WTC11 (cell line): ENCODE measurements around the gene HSD3B7. TPM values are rescaled to one million over a fixed set of nuclear protein-coding genes. Genes with fewer than 3 reads are reported as not detected.

Source experiments
- ATAC-seq: fragments of 200-7000 bp; cut with Tn5 transposase; 2 replicates; pipeline ENCODE4 v1.10.0; 2021; ENCODE audit warnings: mild to moderate bottlenecking, moderate library complexity
- CTCF ChIA-PET: fragments of 300-600 bp; sonication (Branson Sonifier 250); formaldehyde crosslinking; loops from one replicate; lab custom pipeline; 2021; ENCODE audit warnings: antibody characterized with exemption; lab: Charles Lee
- POLR2A ChIA-PET: fragments of 350-600 bp; sonication (Branson Sonifier 250); formaldehyde crosslinking; loops from one replicate; lab custom pipeline; 2021; ENCODE audit warnings: antibody characterized with exemption; lab: Charles Lee
- DNase-seq: peaks from one replicate; pipeline ENCODE4 v3.0.0; 2021; ENCODE audit warnings: low spot score
- H3K27ac Mint-ChIP-seq: 2 replicates; pipeline ENCODE4 v1.8.0; 2021; ENCODE audit warnings: mixed read lengths
- H3K27me3 Mint-ChIP-seq: 2 replicates; pipeline ENCODE4 v1.8.0; 2021; ENCODE audit warnings: low read depth, mild to moderate bottlenecking, moderate library complexity, mixed read lengths
- H3K36me3 Mint-ChIP-seq: 2 replicates; pipeline ENCODE4 v1.8.0; 2021; ENCODE audit warnings: mixed read lengths
- H3K4me1 Mint-ChIP-seq: 2 replicates; pipeline ENCODE4 v1.8.0; 2022; ENCODE audit warnings: mixed read lengths
- H3K4me3 Mint-ChIP-seq: 2 replicates; pipeline ENCODE4 v1.8.0; 2021; ENCODE audit warnings: mild to moderate bottlenecking, moderate library complexity, mixed read lengths
- H3K9me3 Mint-ChIP-seq: 2 replicates; pipeline ENCODE4 v1.8.0; 2021; ENCODE audit warnings: mixed read lengths
- ATF6 ChIP-seq: sonication (generic); formaldehyde crosslinking; IDR thresholded peaks from 2 replicates; pipeline ENCODE4 v1.8.1; 2023; ENCODE audit warnings: mild to moderate bottlenecking, missing genetic modification reagents
- E2F5 ChIP-seq: sonication (generic); formaldehyde crosslinking; IDR thresholded peaks from 2 replicates; pipeline ENCODE4 v1.8.1; 2022; ENCODE audit warnings: mild to moderate bottlenecking, moderate library complexity, missing genetic modification reagents
- IRF2 ChIP-seq: sonication (generic); formaldehyde crosslinking; IDR thresholded peaks from 2 replicates; pipeline ENCODE4 v1.8.0; 2022; ENCODE audit warnings: low read depth, missing genetic modification reagents, borderline replicate concordance
- JAZF1 ChIP-seq: fragments of 250-450 bp; sonication (Bioruptor Pico); IDR thresholded peaks from 2 replicates; pipeline ENCODE4 v1.9.0; 2021; ENCODE audit warnings: moderate library complexity, mild to moderate bottlenecking, inconsistent platforms
- MYBL2 ChIP-seq: sonication (generic); formaldehyde crosslinking; IDR thresholded peaks from 2 replicates; pipeline ENCODE4 v1.8.1; 2023; ENCODE audit warnings: mild to moderate bottlenecking, moderate library complexity, missing genetic modification reagents
- NFE2L1 ChIP-seq: sonication (generic); formaldehyde crosslinking; IDR thresholded peaks from 2 replicates; pipeline ENCODE4 v1.8.1; 2023; ENCODE audit warnings: missing genetic modification reagents
- NFYB ChIP-seq: sonication (generic); formaldehyde crosslinking; conservative IDR thresholded peaks from 2 replicates; pipeline ENCODE4 v1.8.0; 2022; ENCODE audit warnings: low read depth, missing genetic modification reagents
- NR2C2 ChIP-seq: sonication (generic); formaldehyde crosslinking; IDR thresholded peaks from 2 replicates; pipeline ENCODE4 v1.8.0; 2022; ENCODE audit warnings: mild to moderate bottlenecking, missing genetic modification reagents
- SMAD3 ChIP-seq: sonication (generic); formaldehyde crosslinking; IDR thresholded peaks from 2 replicates; pipeline ENCODE4 v1.8.0; 2022; ENCODE audit warnings: missing genetic modification reagents, mild to moderate bottlenecking, borderline replicate concordance
- TCF7 ChIP-seq: sonication (generic); formaldehyde crosslinking; IDR thresholded peaks from 2 replicates; pipeline ENCODE4 v1.8.0; 2022; ENCODE audit warnings: mild to moderate bottlenecking, low read depth, missing genetic modification reagents, moderate library complexity
- USF2 ChIP-seq: sonication (generic); formaldehyde crosslinking; IDR thresholded peaks from 2 replicates; pipeline ENCODE4 v1.8.1; 2023; ENCODE audit warnings: mild to moderate bottlenecking, missing genetic modification reagents, moderate library complexity
- ZBTB21 ChIP-seq: sonication (generic); formaldehyde crosslinking; IDR thresholded peaks from 2 replicates; pipeline ENCODE4 v1.8.1; 2023; ENCODE audit warnings: mild to moderate bottlenecking, missing genetic modification reagents, borderline replicate concordance
- ZBTB43 ChIP-seq: sonication (generic); formaldehyde crosslinking; IDR thresholded peaks from 2 replicates; pipeline ENCODE4 v1.8.1; 2023; ENCODE audit warnings: mild to moderate bottlenecking, missing genetic modification reagents
- total RNA-seq: library from RNA; stranded (reverse); gene quantifications from 3 replicates; pipeline ENCODE4 v1.2.3, GENCODE V29; 2021
- TF ChIP-seq, protein P1 (sequence below): sonication (generic); formaldehyde crosslinking; IDR thresholded peaks from 2 replicates; pipeline ENCODE4 v1.8.1; 2023; ENCODE audit warnings: mild to moderate bottlenecking, missing genetic modification reagents, moderate library complexity
- TF ChIP-seq, protein P2 (sequence below): fragments of 250-450 bp; sonication (Bioruptor Pico); IDR thresholded peaks from 2 replicates; pipeline ENCODE4 v1.9.0; 2021; ENCODE audit warnings: mild to moderate bottlenecking
- TF ChIP-seq, protein P3 (sequence below): sonication (generic); formaldehyde crosslinking; IDR thresholded peaks from 2 replicates; pipeline ENCODE4 v1.8.1; 2022; ENCODE audit warnings: low read depth, missing genetic modification reagents, borderline replicate concordance

HSD3B7 gene
- total RNA-seq, 1 experiment from 2014 or later, result 4.5 TPM

- CTCF ChIA-PET, result interaction anchor here (0.5 to 5.1 kb wide), 7 partner anchors 14 to 159 kb away, joined by 3 to 83 read pairs (median 4); partner anchors contain the start of gene STX1B
- no peak for ATAC-seq
- no peaks in the 10 kb centered on the region for H3K9me3 Mint-ChIP-seq
- POLR2A ChIA-PET, result interaction anchor here (0.6 to 2.2 kb wide), 3 partner anchors 61 to 476 kb away, joined by 3 to 4 read pairs (median 4); partner anchors contain the start of gene KAT8
- peaks cover 18% of the 10 kb centered on the region for H3K36me3 Mint-ChIP-seq
- DNase-seq, result no peak
- peaks cover 6% of the 10 kb centered on the region for H3K4me1 Mint-ChIP-seq
- H3K27ac Mint-ChIP-seq, result no peak overlapping the region
- TF ChIP-seq NR2C2 (CRISPR knock-in tag), result no peak
- no peak for TF ChIP-seq SMAD3 (CRISPR knock-in tag)
- TF ChIP-seq TCF7 (CRISPR knock-in tag), result no peak
- TF ChIP-seq ATF6, result no peak
- no peak for TF ChIP-seq IRF2
- TF ChIP-seq, protein P1, sequence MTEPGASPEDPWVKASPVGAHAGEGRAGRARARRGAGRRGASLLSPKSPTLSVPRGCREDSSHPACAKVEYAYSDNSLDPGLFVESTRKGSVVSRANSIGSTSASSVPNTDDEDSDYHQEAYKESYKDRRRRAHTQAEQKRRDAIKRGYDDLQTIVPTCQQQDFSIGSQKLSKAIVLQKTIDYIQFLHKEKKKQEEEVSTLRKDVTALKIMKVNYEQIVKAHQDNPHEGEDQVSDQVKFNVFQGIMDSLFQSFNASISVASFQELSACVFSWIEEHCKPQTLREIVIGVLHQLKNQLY (CRISPR knock-in tag), result no peak
- no peak for TF ChIP-seq USF2 (CRISPR knock-in tag)
- no peak for TF ChIP-seq ZBTB43
- TF ChIP-seq, protein P2, sequence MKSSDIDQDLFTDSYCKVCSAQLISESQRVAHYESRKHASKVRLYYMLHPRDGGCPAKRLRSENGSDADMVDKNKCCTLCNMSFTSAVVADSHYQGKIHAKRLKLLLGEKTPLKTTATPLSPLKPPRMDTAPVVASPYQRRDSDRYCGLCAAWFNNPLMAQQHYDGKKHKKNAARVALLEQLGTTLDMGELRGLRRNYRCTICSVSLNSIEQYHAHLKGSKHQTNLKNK (CRISPR knock-in tag), result no peak
- TF ChIP-seq E2F5, result no peak
- TF ChIP-seq ZBTB21, result no peak
- TF ChIP-seq NFE2L1 (CRISPR knock-in tag), result no peak
- TF ChIP-seq, protein P3, sequence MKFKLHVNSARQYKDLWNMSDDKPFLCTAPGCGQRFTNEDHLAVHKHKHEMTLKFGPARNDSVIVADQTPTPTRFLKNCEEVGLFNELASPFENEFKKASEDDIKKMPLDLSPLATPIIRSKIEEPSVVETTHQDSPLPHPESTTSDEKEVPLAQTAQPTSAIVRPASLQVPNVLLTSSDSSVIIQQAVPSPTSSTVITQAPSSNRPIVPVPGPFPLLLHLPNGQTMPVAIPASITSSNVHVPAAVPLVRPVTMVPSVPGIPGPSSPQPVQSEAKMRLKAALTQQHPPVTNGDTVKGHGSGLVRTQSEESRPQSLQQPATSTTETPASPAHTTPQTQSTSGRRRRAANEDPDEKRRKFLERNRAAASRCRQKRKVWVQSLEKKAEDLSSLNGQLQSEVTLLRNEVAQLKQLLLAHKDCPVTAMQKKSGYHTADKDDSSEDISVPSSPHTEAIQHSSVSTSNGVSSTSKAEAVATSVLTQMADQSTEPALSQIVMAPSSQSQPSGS (CRISPR knock-in tag), result no peak
- TF ChIP-seq MYBL2, result no peak
- TF ChIP-seq NFYB, result no peak
- no peaks in the 10 kb centered on the region for H3K27me3 Mint-ChIP-seq
- no peak overlapping the region for H3K4me3 Mint-ChIP-seq
These were observed 2.3 kb upstream of the HSD3B7 start for GRCh38 chr16:30982548-30983288.

- H3K27ac Mint-ChIP-seq, result no peak overlapping the region
- no peak for TF ChIP-seq JAZF1 (CRISPR knock-in tag)
- H3K4me1 Mint-ChIP-seq, result peaks cover 6% of the 10 kb centered on the region
- no peaks in the 10 kb centered on the region for H3K9me3 Mint-ChIP-seq
- POLR2A ChIA-PET, result interaction anchor here (0.8 to 2.2 kb wide), 3 partner anchors 59 to 475 kb away, joined by 3 to 4 read pairs (median 4); partner anchors contain the start of gene KAT8
- no peak overlapping the region for H3K4me3 Mint-ChIP-seq
- H3K27me3 Mint-ChIP-seq, result no peaks in the 10 kb centered on the region
- ATAC-seq (no peak), DNase-seq (no peak)
- peaks cover 17% of the 10 kb centered on the region for H3K36me3 Mint-ChIP-seq
- CTCF ChIA-PET, result interaction anchor here (0.5 to 5.1 kb wide), 10 partner anchors 13 to 447 kb away, joined by 3 to 83 read pairs (median 4); partner anchors contain the start of gene STX1B
These were observed 1.6 kb upstream of the HSD3B7 start for GRCh38 chr16:30983289-30983889.
